ENCODE measurements around the gene SELENOM. TPM values are rescaled to one million over a fixed set of nuclear protein-coding genes. Genes with fewer than 3 reads are reported as not detected.

Gene SELENOM
- total RNA-seq, 1 experiment from 2014 or later = 3.2 TPM

DNA sequence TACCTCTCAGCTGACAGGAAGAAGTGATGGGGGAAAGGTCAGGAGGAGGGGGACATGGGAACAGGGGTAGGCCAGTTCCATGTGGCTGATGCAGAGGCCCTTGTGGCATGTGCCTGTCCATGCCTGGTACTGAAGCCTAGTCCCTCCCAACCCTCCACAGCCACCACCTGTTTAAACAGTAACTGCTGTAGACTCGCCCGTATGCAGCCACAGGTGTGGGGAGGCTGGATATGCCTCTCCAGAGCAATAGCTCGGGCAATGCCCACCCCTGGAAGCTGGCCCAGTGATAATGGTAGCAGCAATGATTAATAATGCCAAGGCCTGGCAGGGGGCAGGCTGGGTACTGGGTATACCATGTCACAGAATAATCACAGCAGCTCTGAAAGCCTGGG is 24.0 kb downstream of the SELENOM start:
- POLR2A ChIA-PET (ENCODE audit: low non-redundant PET) = interaction anchor here (0.6 to 1.0 kb wide), 2 partner anchors 16 to 1385 kb away, joined by 3 to 4 read pairs; no protein-coding TSS in a partner anchor

GRCh38 chr22:31082606-31083376 is 24.6 kb downstream of the SELENOM start:
- Histone ChIP-seq H3K27me3 (replicated peaks; ENCODE audit: insufficient read depth, low read depth, low read length, poor library complexity) (no peaks in the 10 kb centered on the region), H3K36me3 (ENCODE audit: insufficient read depth, low read length, poor library complexity, severe bottlenecking) (no peaks in the 10 kb centered on the region), H3K9me3 (ENCODE audit: low read depth, low read length, poor library complexity, severe bottlenecking) (no peaks in the 10 kb centered on the region), H3K27ac (ENCODE audit: low read depth, low read length, poor library complexity, severe bottlenecking) (no peak overlapping the region), H3K4me1 (ENCODE audit: insufficient read depth, low read length, poor library complexity, severe bottlenecking) (peaks cover 18% of the 10 kb centered on the region), H3K4me3 (ENCODE audit: low read depth, low read length, poor library complexity, severe bottlenecking) (no peak overlapping the region)
- POLR2A ChIA-PET (ENCODE audit: low non-redundant PET) = interaction anchor here (1.0 kb wide), 1 partner anchor 16 kb away, joined by 4 read pairs; no protein-coding TSS in a partner anchor
- CTCF ChIA-PET = interaction anchor here (0.6 to 1.1 kb wide), 3 partner anchors 28 to 450 kb away, joined by 3 to 5 read pairs (median 4); no protein-coding TSS in a partner anchor
- intact Hi-C loops (cut with micrococcal nuclease; ENCODE audit: unreplicated experiment) = loop anchor here (5.0 kb wide), 2 partner anchors 115 to 320 kb away; partner anchors contain the start of genes MORC2 and TUG1
- peak; percentile 49 for DNase-seq (ENCODE audit: low spot score)
- no peak for TF ChIP-seq EZH2 (IDR thresholded peaks at IDR 0.05; ENCODE audit: borderline replicate concordance, low read depth, low read length, poor library complexity, severe bottlenecking)
- peak; percentile 55 for TF ChIP-seq CTCF (conservative IDR thresholded peaks at IDR 0.05; ENCODE audit: low read depth, low read length)
- BruUV-seq (replicated peaks) = no TSS peak

More for the DNA sequence above, 24.0 kb downstream of the SELENOM start:
- no peak for TF ChIP-seq CTCF (conservative IDR thresholded peaks at IDR 0.05; ENCODE audit: low read depth, low read length)
- TF ChIP-seq EZH2 (IDR thresholded peaks at IDR 0.05; ENCODE audit: borderline replicate concordance, low read depth, low read length, poor library complexity, severe bottlenecking) = no peak
- BruUV-seq (replicated peaks) = no TSS peak
- Histone ChIP-seq H3K27ac (ENCODE audit: low read depth, low read length, poor library complexity, severe bottlenecking) (no peak overlapping the region), H3K36me3 (ENCODE audit: insufficient read depth, low read length, poor library complexity, severe bottlenecking) (peaks cover under 1% of the 10 kb centered on the region), H3K4me3 (ENCODE audit: low read depth, low read length, poor library complexity, severe bottlenecking) (no peak overlapping the region), H3K4me1 (ENCODE audit: insufficient read depth, low read length, poor library complexity, severe bottlenecking) (peaks cover 18% of the 10 kb centered on the region), H3K27me3 (replicated peaks; ENCODE audit: insufficient read depth, low read depth, low read length, poor library complexity) (no peaks in the 10 kb centered on the region), H3K9me3 (ENCODE audit: low read depth, low read length, poor library complexity, severe bottlenecking) (no peaks in the 10 kb centered on the region)
- intact Hi-C loops (cut with micrococcal nuclease; ENCODE audit: unreplicated experiment) = loop anchor here (5.0 kb wide), 2 partner anchors 116 to 321 kb away; partner anchors contain the start of genes MORC2 and TUG1
- no peak for DNase-seq (ENCODE audit: low spot score)
- CTCF ChIA-PET = interaction anchor here (0.6 to 1.1 kb wide), 3 partner anchors 243 to 1308 kb away, joined by 3 to 5 read pairs (median 3); no protein-coding TSS in a partner anchor

- no peak for DNase-seq (ENCODE audit: low spot score)
- POLR2A ChIA-PET (ENCODE audit: low non-redundant PET) = interaction anchor here (1.0 kb wide), 1 partner anchor 15 kb away, joined by 4 read pairs; no protein-coding TSS in a partner anchor
- BruUV-seq (replicated peaks) = no TSS peak
- Histone ChIP-seq H3K27me3 (replicated peaks; ENCODE audit: insufficient read depth, low read depth, low read length, poor library complexity) (no peaks in the 10 kb centered on the region), H3K4me1 (ENCODE audit: insufficient read depth, low read length, poor library complexity, severe bottlenecking) (peaks cover 18% of the 10 kb centered on the region), H3K27ac (ENCODE audit: low read depth, low read length, poor library complexity, severe bottlenecking) (no peak overlapping the region), H3K36me3 (ENCODE audit: insufficient read depth, low read length, poor library complexity, severe bottlenecking) (no peaks in the 10 kb centered on the region), H3K4me3 (ENCODE audit: low read depth, low read length, poor library complexity, severe bottlenecking) (peak overlapping the region; percentile 62), H3K9me3 (ENCODE audit: low read depth, low read length, poor library complexity, severe bottlenecking) (no peaks in the 10 kb centered on the region)
- intact Hi-C loops (cut with micrococcal nuclease; ENCODE audit: unreplicated experiment) = loop anchor here (5.0 kb wide), 2 partner anchors 115 to 320 kb away; partner anchors contain the start of genes MORC2 and TUG1
- CTCF ChIA-PET = interaction anchor here (0.6 kb wide), 1 partner anchor 27 kb away, joined by 4 read pairs; no protein-coding TSS in a partner anchor
- no peak for TF ChIP-seq CTCF (conservative IDR thresholded peaks at IDR 0.05; ENCODE audit: low read depth, low read length)
- TF ChIP-seq EZH2 (IDR thresholded peaks at IDR 0.05; ENCODE audit: borderline replicate concordance, low read depth, low read length, poor library complexity, severe bottlenecking) = no peak
Observed at GRCh38 chr22:31081963-31082605, 25.3 kb downstream of the SELENOM start.

Data from A673 (cell line).